EH (cell line): Measurements from ENCODE around the gene RWDD3.

Experiments used
- DNase-seq: peaks from one replicate; pipeline ENCODE4 v3.0.0-alpha.2; 2015; ENCODE audit warnings: low read depth

Gene RWDD3

GRCh38 chr1:95282518-95282895 lies 48.5 kb downstream of the RWDD3 start:
- DNase-seq: peak; percentile 6

- no peak for DNase-seq
Measured at GRCh38 chr1:95284420-95284819, 50.4 kb downstream of the RWDD3 start.

GRCh38 chr1:95286479-95286878 lies 52.5 kb downstream of the RWDD3 start:
- no peak for DNase-seq

GRCh38 chr1:95287081-95287480 lies 53.1 kb downstream of the RWDD3 start:
- DNase-seq: no peak

GRCh38 chr1:95287825-95288224 lies 53.8 kb downstream of the RWDD3 start:
- no peak for DNase-seq
